ENCODE data around the gene KRT4. TPM values are rescaled to one million over a fixed set of nuclear protein-coding genes. Genes with fewer than 3 reads are reported as not detected.

The KRT4 gene
- polyA plus RNA-seq, 1 donor from 2014 or later: not detected

GRCh38 chr12:52828591-52829021 is 14.7 kb upstream of the KRT4 start:
- no peak overlapping the region for H3K27ac ChIP-seq (ENCODE audit: low read length)
- H3K9me2 ChIP-seq (ENCODE audit: insufficient read depth, low read length): no peaks in the 10 kb centered on the region
- H3K79me2 ChIP-seq (replicated peaks; ENCODE audit: insufficient read depth, low read length): no peaks in the 10 kb centered on the region
- no peak overlapping the region for H2AFZ ChIP-seq (ENCODE audit: low read depth, low read length)
- no peaks in the 10 kb centered on the region for H3K36me3 ChIP-seq (ENCODE audit: insufficient read depth, low read length)
- H4K20me1 ChIP-seq (ENCODE audit: insufficient read depth): no peaks in the 10 kb centered on the region
- H3K9me3 ChIP-seq (ENCODE audit: low read length): no peaks in the 10 kb centered on the region
- TF ChIP-seq EP300 (conservative IDR thresholded peaks at IDR 0.05; ENCODE audit: poor library complexity, severe bottlenecking) (no peak), RAD21 (conservative IDR thresholded peaks at IDR 0.05) (no peak), CTCF (IDR thresholded peaks at IDR 0.05; ENCODE audit: poor library complexity, severe bottlenecking) (no peak), SMC3 (conservative IDR thresholded peaks at IDR 0.05; ENCODE audit: poor library complexity) (no peak)
- no peaks in the 10 kb centered on the region for H3K27me3 ChIP-seq (ENCODE audit: insufficient read depth, low read depth, low read length)
- H3K4me2 ChIP-seq (ENCODE audit: low read length): no peak overlapping the region
- H3K9ac ChIP-seq (ENCODE audit: low read length): no peak overlapping the region
- no peak overlapping the region for H3K4me3 ChIP-seq (ENCODE audit: low read length)
- no peaks in the 10 kb centered on the region for H3F3A ChIP-seq (ENCODE audit: insufficient read depth, low read length, poor library complexity, severe bottlenecking)

- H3K36me3 ChIP-seq (ENCODE audit: insufficient read depth, low read length): no peaks in the 10 kb centered on the region
- no peak overlapping the region for H3K4me2 ChIP-seq (ENCODE audit: low read length)
- no peak overlapping the region for H3K4me3 ChIP-seq (ENCODE audit: low read length)
- H3K9me2 ChIP-seq (ENCODE audit: insufficient read depth, low read length): no peaks in the 10 kb centered on the region
- H3K27ac ChIP-seq (ENCODE audit: low read length): no peak overlapping the region
- no peak overlapping the region for H3K9ac ChIP-seq (ENCODE audit: low read length)
- TF ChIP-seq CTCF (IDR thresholded peaks at IDR 0.05; ENCODE audit: poor library complexity, severe bottlenecking) (no peak), EP300 (conservative IDR thresholded peaks at IDR 0.05; ENCODE audit: poor library complexity, severe bottlenecking) (no peak), MXI1 (conservative IDR thresholded peaks at IDR 0.05; ENCODE audit: poor library complexity, severe bottlenecking) (no peak), POLR2AphosphoS5 (IDR thresholded peaks at IDR 0.05) (no peak), SMC3 (conservative IDR thresholded peaks at IDR 0.05; ENCODE audit: poor library complexity) (no peak), EZH2 (IDR thresholded peaks at IDR 0.05; ENCODE audit: borderline replicate concordance, insufficient read depth, low read length, poor library complexity, severe bottlenecking) (no peak), RAD21 (conservative IDR thresholded peaks at IDR 0.05) (no peak), TAF1 (IDR thresholded peaks at IDR 0.05; ENCODE audit: low read depth) (no peak)
- TF ChIP-seq, protein P1, sequence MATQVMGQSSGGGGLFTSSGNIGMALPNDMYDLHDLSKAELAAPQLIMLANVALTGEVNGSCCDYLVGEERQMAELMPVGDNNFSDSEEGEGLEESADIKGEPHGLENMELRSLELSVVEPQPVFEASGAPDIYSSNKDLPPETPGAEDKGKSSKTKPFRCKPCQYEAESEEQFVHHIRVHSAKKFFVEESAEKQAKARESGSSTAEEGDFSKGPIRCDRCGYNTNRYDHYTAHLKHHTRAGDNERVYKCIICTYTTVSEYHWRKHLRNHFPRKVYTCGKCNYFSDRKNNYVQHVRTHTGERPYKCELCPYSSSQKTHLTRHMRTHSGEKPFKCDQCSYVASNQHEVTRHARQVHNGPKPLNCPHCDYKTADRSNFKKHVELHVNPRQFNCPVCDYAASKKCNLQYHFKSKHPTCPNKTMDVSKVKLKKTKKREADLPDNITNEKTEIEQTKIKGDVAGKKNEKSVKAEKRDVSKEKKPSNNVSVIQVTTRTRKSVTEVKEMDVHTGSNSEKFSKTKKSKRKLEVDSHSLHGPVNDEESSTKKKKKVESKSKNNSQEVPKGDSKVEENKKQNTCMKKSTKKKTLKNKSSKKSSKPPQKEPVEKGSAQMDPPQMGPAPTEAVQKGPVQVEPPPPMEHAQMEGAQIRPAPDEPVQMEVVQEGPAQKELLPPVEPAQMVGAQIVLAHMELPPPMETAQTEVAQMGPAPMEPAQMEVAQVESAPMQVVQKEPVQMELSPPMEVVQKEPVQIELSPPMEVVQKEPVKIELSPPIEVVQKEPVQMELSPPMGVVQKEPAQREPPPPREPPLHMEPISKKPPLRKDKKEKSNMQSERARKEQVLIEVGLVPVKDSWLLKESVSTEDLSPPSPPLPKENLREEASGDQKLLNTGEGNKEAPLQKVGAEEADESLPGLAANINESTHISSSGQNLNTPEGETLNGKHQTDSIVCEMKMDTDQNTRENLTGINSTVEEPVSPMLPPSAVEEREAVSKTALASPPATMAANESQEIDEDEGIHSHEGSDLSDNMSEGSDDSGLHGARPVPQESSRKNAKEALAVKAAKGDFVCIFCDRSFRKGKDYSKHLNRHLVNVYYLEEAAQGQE (IDR thresholded peaks at IDR 0.05; ENCODE audit: borderline replicate concordance): no peak
- no peaks in the 10 kb centered on the region for H3K27me3 ChIP-seq (ENCODE audit: insufficient read depth, low read depth, low read length)
- H2AFZ ChIP-seq (ENCODE audit: low read depth, low read length): no peak overlapping the region
- no peaks in the 10 kb centered on the region for H4K20me1 ChIP-seq (ENCODE audit: insufficient read depth)
- no peaks in the 10 kb centered on the region for H3F3A ChIP-seq (ENCODE audit: insufficient read depth, low read length, poor library complexity, severe bottlenecking)
- H3K9me3 ChIP-seq (ENCODE audit: low read length): no peaks in the 10 kb centered on the region
- H3K79me2 ChIP-seq (replicated peaks; ENCODE audit: insufficient read depth, low read length): no peaks in the 10 kb centered on the region
Observed at GRCh38 chr12:52828156-52828555, 14.2 kb upstream of the KRT4 start.

All from neural cell (in vitro differentiated cells).